GM19455 (cell line): ENCODE results near the gene TMSB4X.
"Not testable (repeated sequence)": the region's sequence is repeated elsewhere in the genome, so short reads cannot be mapped to it uniquely, and the experiment has no call there.

Source experiments
- ATAC-seq: cut with Tn5 transposase; IDR thresholded peaks from one replicate; pipeline ENCODE4 v1.9.1; 2021; ENCODE audit not compliant: unreplicated experiment

Gene TMSB4X

GRCh38 chrX:12954981-12955380 lies 19.9 kb upstream of the TMSB4X start:
- ATAC-seq = no peak

GRCh38 chrX:12955882-12956703 lies 18.8 kb upstream of the TMSB4X start:
- no peak for ATAC-seq

- ATAC-seq = peak; percentile 76
Observed at GRCh38 chrX:12956704-12957534, 18.0 kb upstream of the TMSB4X start.

- ATAC-seq = no peak
Observed at GRCh38 chrX:12958059-12958458, 16.9 kb upstream of the TMSB4X start.

- ATAC-seq = no peak
Observed at GRCh38 chrX:12958461-12958860, 16.4 kb upstream of the TMSB4X start.

- ATAC-seq = no peak
Observed at GRCh38 chrX:12961196-12961718, 13.7 kb upstream of the TMSB4X start.

- ATAC-seq = no peak
Observed at GRCh38 chrX:12962041-12962504, 12.8 kb upstream of the TMSB4X start.

GRCh38 chrX:12963210-12963850 lies 11.6 kb upstream of the TMSB4X start:
- ATAC-seq = not testable (repeated sequence)

GRCh38 chrX:12965131-12965940 lies 9.6 kb upstream of the TMSB4X start:
- ATAC-seq = no peak

GRCh38 chrX:12966151-12966550 lies 8.8 kb upstream of the TMSB4X start:
- no peak for ATAC-seq

- ATAC-seq = no peak
Observed at GRCh38 chrX:12967711-12968465, 7.0 kb upstream of the TMSB4X start.

- ATAC-seq = no peak
Observed at GRCh38 chrX:12970691-12971202, 4.2 kb upstream of the TMSB4X start.

GRCh38 chrX:12971282-12972003 lies 3.5 kb upstream of the TMSB4X start:
- ATAC-seq = no peak

- no peak for ATAC-seq
Observed at GRCh38 chrX:12972243-12972642, 2.7 kb upstream of the TMSB4X start.

- no peak for ATAC-seq
Observed at GRCh38 chrX:12972878-12973560, 1.9 kb upstream of the TMSB4X start.

- ATAC-seq = no peak
Observed at GRCh38 chrX:12973561-12974304, 1.2 kb upstream of the TMSB4X start.

- ATAC-seq = no peak
Observed at GRCh38 chrX:12974305-12974795, 560 bp upstream of the TMSB4X start.

GRCh38 chrX:12975670-12975965 lies 708 bp downstream of the TMSB4X start:
- ATAC-seq = no peak
